A673 (cell line): ENCODE data around the gene ATP8B4. TPM values are rescaled to one million over a fixed set of nuclear protein-coding genes. Genes with fewer than 3 reads are reported as not detected.

Experiments
- BruUV-seq: library from RNA; stranded (reverse); fragments of 400-500 nt; replicated peaks from 2 replicates; lab custom pipeline; 2021; lab: Mats Ljungman, UMichigan
- CTCF ChIA-PET: fragments of 300-600 bp; sonication (Branson Sonifier 250); formaldehyde crosslinking; loops from one replicate; lab custom pipeline; 2022; ENCODE audit warnings: antibody characterized with exemption; lab: Charles Lee
- POLR2A ChIA-PET: fragments of 300-600 bp; sonication (Branson Sonifier 250); formaldehyde crosslinking; loops from one replicate; lab custom pipeline; 2022; ENCODE audit warnings: antibody characterized with exemption; ENCODE audit not compliant: low non-redundant PET; lab: Charles Lee
- DNase-seq: peaks from one replicate; pipeline ENCODE4 v3.0.0-alpha.2; 2015; ENCODE audit warnings: low spot score
- H3K27ac ChIP-seq: fragments of 200-600 bp; sonication (generic); 2 replicates; pipeline ENCODE4 v1.5.1; 2016; ENCODE audit warnings: mixed run types, low read depth, mild to moderate bottlenecking, mixed read lengths, antibody characterized with exemption, low read length; ENCODE audit not compliant: poor library complexity, severe bottlenecking
- H3K27me3 ChIP-seq: fragments of 200-600 bp; sonication (generic); replicated peaks from 2 replicates; pipeline ENCODE4 v1.6.1; 2017; ENCODE audit warnings: mixed run types, low read depth, mild to moderate bottlenecking, mixed read lengths, antibody characterized with exemption, low read length; ENCODE audit not compliant: insufficient read depth, poor library complexity
- H3K36me3 ChIP-seq: fragments of 200-600 bp; sonication (generic); 2 replicates; pipeline ENCODE4 v1.6.1; 2016; ENCODE audit warnings: mixed run types, mild to moderate bottlenecking, mixed read lengths, antibody characterized with exemption, low read length; ENCODE audit not compliant: insufficient read depth, poor library complexity, severe bottlenecking
- H3K4me1 ChIP-seq: fragments of 200-600 bp; sonication (generic); 2 replicates; pipeline ENCODE4 v1.6.1; 2017; ENCODE audit warnings: mixed run types, mild to moderate bottlenecking, mixed read lengths, antibody characterized with exemption, low read length; ENCODE audit not compliant: insufficient read depth, poor library complexity, severe bottlenecking
- H3K4me3 ChIP-seq: fragments of 200-600 bp; sonication (generic); 2 replicates; pipeline ENCODE4 v1.5.1; 2016; ENCODE audit warnings: low read depth, mixed run types, mild to moderate bottlenecking, mixed read lengths, low read length; ENCODE audit not compliant: poor library complexity, severe bottlenecking
- H3K9me3 ChIP-seq: fragments of 200-600 bp; sonication (generic); 2 replicates; pipeline ENCODE4 v1.6.1; 2016; ENCODE audit warnings: mixed run types, low read depth, mild to moderate bottlenecking, mixed read lengths, antibody characterized with exemption, low read length; ENCODE audit not compliant: poor library complexity, severe bottlenecking
- EZH2 ChIP-seq: fragments of 200-600 bp; sonication (generic); IDR thresholded peaks from 2 replicates; pipeline ENCODE4 v1.6.1; 2017; ENCODE audit warnings: borderline replicate concordance, low read depth, mild to moderate bottlenecking, mixed read lengths, antibody characterized with exemption, low read length; ENCODE audit not compliant: poor library complexity, severe bottlenecking
- intact Hi-C: fragments of 100-400 bp; cut with micrococcal nuclease; formaldehyde crosslinking; loops from one replicate; pipeline ENCODE4 v1.10.0; 2022; ENCODE audit not compliant: unreplicated experiment
- total RNA-seq: library from RNA; stranded (reverse); gene quantifications from 2 replicates; pipeline ENCODE4 v1.2.3, GENCODE V29; 2021
- TF ChIP-seq, protein P1 (sequence below): fragments of 300-800, 200-600 bp; sonication (generic); conservative IDR thresholded peaks from 2 replicates; pipeline ENCODE4 v1.5.1; 2017; ENCODE audit warnings: low read depth, mild to moderate bottlenecking, antibody characterized with exemption, low read length, moderate library complexity, mixed read lengths

ATP8B4 gene
- total RNA-seq, 1 experiment from 2014 or later: 0.30 TPM

DNA sequence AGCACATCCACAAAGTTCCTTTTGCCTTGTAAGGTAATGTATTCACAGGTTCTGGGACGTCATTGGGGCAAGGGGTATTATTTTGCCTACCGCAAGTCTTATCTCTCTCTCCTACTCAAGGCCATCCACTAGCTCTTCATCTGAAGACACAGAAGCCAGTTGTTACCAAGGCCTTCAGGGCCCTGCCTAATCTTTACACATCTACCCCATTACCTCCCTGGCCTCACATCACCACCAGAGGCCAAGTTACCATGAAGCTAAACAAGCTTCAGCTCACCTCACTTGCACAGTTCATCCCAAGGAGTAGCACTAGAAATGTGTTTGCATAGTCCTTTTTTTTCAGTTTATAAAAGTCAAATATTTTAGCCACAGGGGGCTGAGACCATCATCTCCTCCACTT lies 34.1 kb downstream of the ATP8B4 start:
- CTCF ChIA-PET: no interaction called here
- Histone ChIP-seq H3K9me3 (no peaks in the 10 kb centered on the region), H3K4me1 (no peaks in the 10 kb centered on the region), H3K36me3 (no peaks in the 10 kb centered on the region), H3K4me3 (no peak overlapping the region), H3K27me3 (no peaks in the 10 kb centered on the region), H3K27ac (no peak overlapping the region)
- TF ChIP-seq, protein P1, sequence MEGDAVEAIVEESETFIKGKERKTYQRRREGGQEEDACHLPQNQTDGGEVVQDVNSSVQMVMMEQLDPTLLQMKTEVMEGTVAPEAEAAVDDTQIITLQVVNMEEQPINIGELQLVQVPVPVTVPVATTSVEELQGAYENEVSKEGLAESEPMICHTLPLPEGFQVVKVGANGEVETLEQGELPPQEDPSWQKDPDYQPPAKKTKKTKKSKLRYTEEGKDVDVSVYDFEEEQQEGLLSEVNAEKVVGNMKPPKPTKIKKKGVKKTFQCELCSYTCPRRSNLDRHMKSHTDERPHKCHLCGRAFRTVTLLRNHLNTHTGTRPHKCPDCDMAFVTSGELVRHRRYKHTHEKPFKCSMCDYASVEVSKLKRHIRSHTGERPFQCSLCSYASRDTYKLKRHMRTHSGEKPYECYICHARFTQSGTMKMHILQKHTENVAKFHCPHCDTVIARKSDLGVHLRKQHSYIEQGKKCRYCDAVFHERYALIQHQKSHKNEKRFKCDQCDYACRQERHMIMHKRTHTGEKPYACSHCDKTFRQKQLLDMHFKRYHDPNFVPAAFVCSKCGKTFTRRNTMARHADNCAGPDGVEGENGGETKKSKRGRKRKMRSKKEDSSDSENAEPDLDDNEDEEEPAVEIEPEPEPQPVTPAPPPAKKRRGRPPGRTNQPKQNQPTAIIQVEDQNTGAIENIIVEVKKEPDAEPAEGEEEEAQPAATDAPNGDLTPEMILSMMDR: no peak
- no peak for TF ChIP-seq EZH2
- BruUV-seq: no TSS peak
- POLR2A ChIA-PET: no interaction called here
- intact Hi-C loops: no loop called here
- no peak for DNase-seq

DNA sequence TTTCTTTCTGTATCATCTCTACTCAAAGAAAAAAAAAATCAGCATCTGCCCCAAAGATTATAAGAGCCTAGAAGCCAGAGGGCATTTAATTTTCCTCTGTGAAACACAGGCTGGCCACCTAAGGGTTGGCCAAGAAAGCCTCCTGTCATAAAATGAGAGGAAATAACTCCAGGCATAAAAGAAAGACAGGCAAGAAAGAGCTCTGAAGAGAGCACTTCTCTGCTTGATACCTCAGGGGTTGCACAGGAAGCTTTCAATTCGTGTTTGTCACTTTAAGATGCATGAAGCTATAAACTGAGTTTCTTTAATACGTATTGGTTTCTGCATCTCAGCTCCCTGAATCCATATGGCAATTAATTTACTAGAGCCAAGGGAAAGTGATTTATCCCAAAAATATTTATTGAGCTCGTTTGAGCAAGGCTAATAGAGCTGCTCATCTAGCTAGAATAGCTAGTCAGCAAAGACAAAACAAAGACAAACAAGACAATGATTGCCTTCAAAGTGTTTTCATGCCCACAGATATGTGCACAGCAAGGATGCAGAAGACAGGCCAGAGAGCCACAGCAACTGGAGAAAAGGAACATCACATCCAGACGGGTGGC lies 35.5 kb downstream of the ATP8B4 start:
- intact Hi-C loops: no loop called here
- BruUV-seq: no TSS peak
- no peak for DNase-seq
- TF ChIP-seq, protein P1: no peak
- TF ChIP-seq EZH2: no peak
- Histone ChIP-seq H3K4me3 (no peak overlapping the region), H3K27me3 (no peaks in the 10 kb centered on the region), H3K36me3 (no peaks in the 10 kb centered on the region), H3K9me3 (no peaks in the 10 kb centered on the region), H3K27ac (no peak overlapping the region), H3K4me1 (no peaks in the 10 kb centered on the region)
- POLR2A ChIA-PET: no interaction called here
- CTCF ChIA-PET: no interaction called here

DNA sequence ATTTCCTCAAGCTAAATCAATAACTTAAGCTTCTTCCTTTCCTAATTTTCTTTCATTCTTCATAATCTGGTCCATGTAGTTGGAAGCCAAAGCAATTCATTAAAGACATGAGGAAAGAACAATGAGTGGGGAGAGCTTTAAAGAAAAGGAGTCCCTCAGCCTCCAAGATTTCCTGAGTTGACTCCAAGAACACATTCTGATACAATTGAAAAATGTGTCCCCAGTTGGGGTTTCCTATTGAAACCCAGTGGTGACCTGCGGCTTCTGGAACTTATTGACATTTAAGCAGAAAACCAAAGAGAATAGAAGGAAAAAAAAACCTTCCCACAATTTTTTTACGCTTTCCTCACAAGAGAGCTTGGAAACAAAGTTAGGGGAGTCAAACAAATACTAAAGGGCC lies 37.0 kb downstream of the ATP8B4 start:
- TF ChIP-seq, protein P1: no peak
- no peak for TF ChIP-seq EZH2
- no peaks in the 10 kb centered on the region for H3K27me3 ChIP-seq
- no peaks in the 10 kb centered on the region for H3K36me3 ChIP-seq
- intact Hi-C loops: no loop called here
- no TSS peak for BruUV-seq
- no peak for DNase-seq
- no peak overlapping the region for H3K4me3 ChIP-seq
- no peak overlapping the region for H3K27ac ChIP-seq
- ChIA-PET CTCF (no interaction called here), POLR2A (no interaction called here)
- H3K9me3 ChIP-seq: no peaks in the 10 kb centered on the region
- H3K4me1 ChIP-seq: no peaks in the 10 kb centered on the region
